ENCODE data around the gene TADA2A. TPM values are rescaled to one million over a fixed set of nuclear protein-coding genes. Genes with fewer than 3 reads are reported as not detected.

The TADA2A gene
- total RNA-seq, 5 donors from 2014 or later (not counting 1 experiment from before 2014, with no cell fraction given) = 14.5 to 27.3 (median 21.9) TPM

DNA sequence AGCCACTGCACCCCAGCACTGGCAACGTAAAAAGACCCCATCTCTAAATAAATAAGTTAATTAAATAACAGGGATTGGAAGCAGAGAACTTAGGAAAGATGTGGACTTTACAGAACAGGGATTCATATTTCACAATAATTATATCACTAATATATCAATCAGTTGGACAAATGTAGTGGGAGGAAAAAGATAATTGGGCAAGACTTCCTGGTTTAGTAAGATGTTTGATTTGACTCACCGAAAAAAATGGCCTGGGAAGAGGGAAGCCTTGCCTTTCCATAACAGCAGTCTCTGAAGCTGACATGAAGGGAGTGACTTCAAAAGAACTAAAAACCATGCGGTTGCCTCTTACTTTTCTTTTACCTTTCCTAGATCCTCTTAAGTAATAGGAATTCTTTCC lies 46.1 kb upstream of the TADA2A start:
- H3K4me3 ChIP-seq (ENCODE audit: control insufficient read depth in 1 of 2, extremely low read depth in 1 of 2, low read length in 1 of 2) = no peak overlapping the region
- Mint-ChIP-seq H3K4me3 (no peak overlapping the region), H3K9me3 (no peaks in the 10 kb centered on the region), H3K36me3 (no peaks in the 10 kb centered on the region), H3K27ac (no peak overlapping the region), H3K27me3 (no peaks in the 10 kb centered on the region), H3K4me1 (peaks cover 18 to 22% (median 20%) of the 10 kb centered on the region in 3 donors)
- CTCF ChIA-PET = interaction anchor here in 1 of 2 donors (1.7 kb wide), 1 partner anchor 13 kb away, joined by 6 read pairs; no protein-coding TSS in a partner anchor
- no CpG with 5 or more reads among the region's 3 CpGs for WGBS (ENCODE audit: insufficient coverage)
- H3K9me3 ChIP-seq = no peaks in the 10 kb centered on the region
- H3K4me1 ChIP-seq (ENCODE audit: control insufficient read depth in 1 of 2, extremely low read depth in 1 of 2, insufficient read depth in 2 of 2, low read length in 2 of 2) = peaks cover 12 to 14% of the 10 kb centered on the region in 2 experiments
- DNase-seq = no peak
- ATAC-seq (replicated peaks in 1 of 4) = no peak
- POLR2A ChIA-PET = interaction anchor here in 1 of 2 donors (0.6 to 0.7 kb wide), 2 partner anchors 9 to 12 kb away, joined by 3 to 6 read pairs; no protein-coding TSS in a partner anchor
- no peaks in the 10 kb centered on the region for H3K27me3 ChIP-seq (replicated peaks in 1 of 2; ENCODE audit: control insufficient read depth in 2 of 2, extremely low read depth in 1 of 2, insufficient read depth in 2 of 2, low read length in 1 of 2)
- H3K27ac ChIP-seq (ENCODE audit: low read length) = no peak overlapping the region
- H3K36me3 ChIP-seq (ENCODE audit: control insufficient read depth in 2 of 2, extremely low read depth in 1 of 2, insufficient read depth in 1 of 2, low read length in 1 of 2) = no peaks in the 10 kb centered on the region

DNA sequence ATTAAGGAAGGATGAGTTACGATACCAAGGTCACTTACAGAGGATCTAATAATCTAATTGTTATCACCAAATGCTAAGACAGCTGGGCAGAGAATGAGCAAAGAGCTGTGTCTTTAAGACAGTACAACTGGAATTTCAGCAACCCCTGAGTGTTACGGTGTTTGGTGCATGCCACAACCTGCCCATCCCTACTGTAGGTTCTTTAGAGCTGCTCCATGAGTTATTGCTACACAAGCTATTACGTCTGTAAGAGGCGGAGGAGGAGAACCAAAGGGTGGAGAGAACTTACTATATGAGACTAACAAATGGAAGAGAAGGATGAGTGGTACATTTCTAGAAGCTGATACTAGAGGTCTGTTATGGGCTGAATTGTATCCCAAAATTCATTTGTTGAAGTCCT lies 45.1 kb upstream of the TADA2A start:
- CTCF ChIA-PET = interaction anchor here (0.5 to 1.7 kb wide), 3 partner anchors 12 to 199 kb away, joined by 3 to 6 read pairs (median 3); no protein-coding TSS in a partner anchor
- no peak overlapping the region for H3K4me3 Mint-ChIP-seq

DNA sequence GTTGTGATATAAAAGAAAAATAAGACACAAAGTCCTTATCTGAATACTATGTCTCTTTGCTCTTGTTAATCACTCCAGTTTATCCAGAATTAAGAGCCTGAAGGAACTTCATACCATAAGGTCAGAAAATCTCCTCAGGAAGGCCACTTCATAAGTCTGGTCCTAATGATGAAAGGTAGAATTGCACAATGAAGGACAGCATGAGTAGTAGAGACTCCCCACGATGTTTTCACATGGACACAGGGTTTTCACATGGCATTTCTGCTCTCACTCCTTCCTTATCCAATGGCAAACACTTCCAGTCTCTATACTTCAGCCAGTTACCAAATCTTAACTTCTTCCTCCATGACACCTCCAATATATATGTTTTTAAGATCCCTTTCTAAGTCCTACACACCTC lies 41.1 kb upstream of the TADA2A start:
- H3K9me3 ChIP-seq = no peaks in the 10 kb centered on the region
- no peak overlapping the region for H3K4me3 Mint-ChIP-seq
- no peak for ATAC-seq (replicated peaks in 1 of 4)
- no peak overlapping the region for H3K4me3 ChIP-seq (ENCODE audit: control insufficient read depth in 1 of 2, extremely low read depth in 1 of 2, low read length in 1 of 2)
- no peaks in the 10 kb centered on the region for H3K36me3 ChIP-seq (ENCODE audit: control insufficient read depth in 2 of 2, extremely low read depth in 1 of 2, insufficient read depth in 1 of 2, low read length in 1 of 2)
- no peaks in the 10 kb centered on the region for H3K4me1 ChIP-seq (ENCODE audit: control insufficient read depth in 1 of 2, extremely low read depth in 1 of 2, insufficient read depth in 2 of 2, low read length in 2 of 2)
- no peak overlapping the region for H3K27ac Mint-ChIP-seq
- no peak for DNase-seq
- ChIA-PET POLR2A (no interaction called here), CTCF (no interaction called here)
- no peaks in the 10 kb centered on the region for H3K27me3 ChIP-seq (replicated peaks in 1 of 2; ENCODE audit: control insufficient read depth in 2 of 2, extremely low read depth in 1 of 2, insufficient read depth in 2 of 2, low read length in 1 of 2)
- H3K9me3 Mint-ChIP-seq = no peaks in the 10 kb centered on the region
- no peak overlapping the region for H3K27ac ChIP-seq (ENCODE audit: low read length)
- no CpG with 5 or more reads among the region's 1 CpG for WGBS (ENCODE audit: insufficient coverage)
- no peaks in the 10 kb centered on the region for H3K27me3 Mint-ChIP-seq
- no peaks in the 10 kb centered on the region for H3K36me3 Mint-ChIP-seq
- no peaks in the 10 kb centered on the region for H3K4me1 Mint-ChIP-seq

More for the DNA sequence above, 45.1 kb upstream of the TADA2A start:
- H3K27ac ChIP-seq (ENCODE audit: low read length) = no peak overlapping the region
- no peaks in the 10 kb centered on the region for H3K36me3 Mint-ChIP-seq
- H3K36me3 ChIP-seq (ENCODE audit: control insufficient read depth in 2 of 2, extremely low read depth in 1 of 2, insufficient read depth in 1 of 2, low read length in 1 of 2) = no peaks in the 10 kb centered on the region
- H3K9me3 ChIP-seq = no peaks in the 10 kb centered on the region
- no peaks in the 10 kb centered on the region for H3K27me3 Mint-ChIP-seq
- H3K27me3 ChIP-seq (replicated peaks in 1 of 2; ENCODE audit: control insufficient read depth in 2 of 2, extremely low read depth in 1 of 2, insufficient read depth in 2 of 2, low read length in 1 of 2) = no peaks in the 10 kb centered on the region
- WGBS (ENCODE audit: insufficient coverage) = no CpG with 5 or more reads among the region's 4 CpGs
- H3K27ac Mint-ChIP-seq = no peak overlapping the region
- no peak for ATAC-seq (replicated peaks in 1 of 4)
- DNase-seq = no peak
- H3K4me3 ChIP-seq (ENCODE audit: control insufficient read depth in 1 of 2, extremely low read depth in 1 of 2, low read length in 1 of 2) = no peak overlapping the region
- peaks cover 18 to 22% (median 20%) of the 10 kb centered on the region in 3 donors for H3K4me1 Mint-ChIP-seq
- H3K4me1 ChIP-seq (ENCODE audit: control insufficient read depth in 1 of 2, extremely low read depth in 1 of 2, insufficient read depth in 2 of 2, low read length in 2 of 2) = peaks cover 12 to 14% of the 10 kb centered on the region in 2 experiments
- no peaks in the 10 kb centered on the region for H3K9me3 Mint-ChIP-seq
- POLR2A ChIA-PET = interaction anchor here (0.6 to 0.7 kb wide), 2 partner anchors 8 to 13 kb away, joined by 6 read pairs; no protein-coding TSS in a partner anchor

DNA sequence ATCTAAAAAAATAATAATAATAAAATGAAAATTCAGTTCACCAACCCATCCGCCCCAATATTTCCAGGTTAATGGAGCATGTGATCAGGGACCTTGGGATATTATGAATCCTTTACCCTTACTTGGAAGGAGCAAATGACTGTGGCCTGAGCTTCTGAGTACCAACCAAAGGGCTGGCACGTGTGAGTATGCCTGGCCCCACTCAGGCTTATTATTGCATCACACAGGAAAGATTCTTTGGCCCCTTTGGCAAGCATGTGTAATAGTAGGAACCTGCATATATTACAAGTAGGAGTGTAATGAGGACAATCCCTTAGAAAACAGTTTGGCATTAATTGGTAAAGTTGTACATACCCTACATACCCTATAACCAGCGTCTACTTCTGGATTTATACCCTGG lies 38.1 kb upstream of the TADA2A start:
- no CpG with 5 or more reads among the region's 3 CpGs for WGBS (ENCODE audit: insufficient coverage)

DNA sequence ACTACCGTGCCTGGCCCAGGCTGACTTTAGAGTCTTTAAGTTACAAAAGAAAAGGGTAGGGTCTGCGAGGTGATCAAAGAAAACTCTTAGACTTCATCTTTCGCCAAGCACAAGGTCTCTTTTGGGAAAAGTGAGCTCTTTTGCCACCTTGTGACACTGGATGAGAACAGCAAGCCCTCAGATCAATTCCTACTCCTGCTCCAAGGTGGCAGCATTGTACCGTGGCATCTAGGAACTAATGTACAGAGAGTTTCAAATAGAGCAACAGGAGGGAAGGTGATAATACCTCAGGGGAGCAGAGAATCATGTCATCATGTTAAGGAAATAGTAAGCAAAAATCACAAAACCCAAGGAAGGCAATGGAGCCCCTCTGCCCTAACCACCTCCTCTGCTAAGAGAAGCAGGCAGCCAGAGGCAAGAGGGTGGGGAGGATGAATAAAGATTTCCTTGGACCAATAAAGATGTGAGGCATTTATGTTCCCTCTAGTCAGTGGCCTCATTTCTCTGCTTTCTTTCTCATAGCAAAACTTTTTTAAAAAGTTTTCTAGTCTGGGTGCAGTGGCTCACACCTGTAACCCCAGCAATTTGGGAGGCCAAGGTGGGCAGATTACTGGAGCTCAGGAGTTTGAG lies 33.0 kb upstream of the TADA2A start:
- H3K27me3 ChIP-seq (replicated peaks in 1 of 2; ENCODE audit: control insufficient read depth in 2 of 2, extremely low read depth in 1 of 2, insufficient read depth in 2 of 2, low read length in 1 of 2) = no peaks in the 10 kb centered on the region
- no peaks in the 10 kb centered on the region for H3K9me3 ChIP-seq
- WGBS (ENCODE audit: insufficient coverage) = 17% methylated on average over 2 of the region's 4 CpGs
- ATAC-seq (replicated peaks in 1 of 4) (peak; percentile 87 to 99 (median 92)), DNase-seq (peak; percentile 14 to 81 (median 50))
- no peaks in the 10 kb centered on the region for H3K36me3 Mint-ChIP-seq
- no peaks in the 10 kb centered on the region for H3K27me3 Mint-ChIP-seq
- no peaks in the 10 kb centered on the region for H3K9me3 Mint-ChIP-seq
- CTCF ChIA-PET = interaction anchor here (0.6 to 1.7 kb wide), 15 partner anchors 12 to 771 kb away, joined by 3 to 14 read pairs (median 3); partner anchors contain the start of gene SYNRG (in 1 of the 2)
- peaks cover 0 to 4% (median 4%) of the 10 kb centered on the region in 3 donors for H3K4me1 Mint-ChIP-seq
- H3K27ac ChIP-seq (ENCODE audit: low read length) = no peak overlapping the region
- H3K4me3 ChIP-seq (ENCODE audit: control insufficient read depth in 1 of 2, extremely low read depth in 1 of 2, low read length in 1 of 2) = no peak overlapping the region
- POLR2A ChIA-PET = interaction anchor here (0.6 to 1.0 kb wide), 2 partner anchors 15 to 89 kb away, joined by 3 to 4 read pairs; no protein-coding TSS in a partner anchor
- peaks cover 0 to 4% of the 10 kb centered on the region in 2 experiments for H3K4me1 ChIP-seq (ENCODE audit: control insufficient read depth in 1 of 2, extremely low read depth in 1 of 2, insufficient read depth in 2 of 2, low read length in 2 of 2)
- no peaks in the 10 kb centered on the region for H3K36me3 ChIP-seq (ENCODE audit: control insufficient read depth in 2 of 2, extremely low read depth in 1 of 2, insufficient read depth in 1 of 2, low read length in 1 of 2)
- no peak overlapping the region for H3K27ac Mint-ChIP-seq
- H3K4me3 Mint-ChIP-seq = no peak overlapping the region

More for the DNA sequence above, 38.1 kb upstream of the TADA2A start:
- Histone ChIP-seq H3K27ac (ENCODE audit: low read length) (no peak overlapping the region), H3K4me1 (ENCODE audit: control insufficient read depth in 1 of 2, extremely low read depth in 1 of 2, insufficient read depth in 2 of 2, low read length in 2 of 2) (peaks cover 0 to 4% of the 10 kb centered on the region in 2 experiments), H3K27me3 (replicated peaks in 1 of 2; ENCODE audit: control insufficient read depth in 2 of 2, extremely low read depth in 1 of 2, insufficient read depth in 2 of 2, low read length in 1 of 2) (no peaks in the 10 kb centered on the region), H3K9me3 (no peaks in the 10 kb centered on the region), H3K36me3 (ENCODE audit: control insufficient read depth in 2 of 2, extremely low read depth in 1 of 2, insufficient read depth in 1 of 2, low read length in 1 of 2) (no peaks in the 10 kb centered on the region), H3K4me3 (ENCODE audit: control insufficient read depth in 1 of 2, extremely low read depth in 1 of 2, low read length in 1 of 2) (no peak overlapping the region)
- no peaks in the 10 kb centered on the region for H3K27me3 Mint-ChIP-seq
- DNase-seq (no peak), ATAC-seq (replicated peaks in 1 of 4) (no peak)
- peaks cover 0 to 4% (median 4%) of the 10 kb centered on the region in 3 donors for H3K4me1 Mint-ChIP-seq
- H3K36me3 Mint-ChIP-seq = no peaks in the 10 kb centered on the region
- POLR2A ChIA-PET = no interaction called here
- CTCF ChIA-PET = no interaction called here
- H3K9me3 Mint-ChIP-seq = no peaks in the 10 kb centered on the region
- H3K4me3 Mint-ChIP-seq = no peak overlapping the region
- no peak overlapping the region for H3K27ac Mint-ChIP-seq

DNA sequence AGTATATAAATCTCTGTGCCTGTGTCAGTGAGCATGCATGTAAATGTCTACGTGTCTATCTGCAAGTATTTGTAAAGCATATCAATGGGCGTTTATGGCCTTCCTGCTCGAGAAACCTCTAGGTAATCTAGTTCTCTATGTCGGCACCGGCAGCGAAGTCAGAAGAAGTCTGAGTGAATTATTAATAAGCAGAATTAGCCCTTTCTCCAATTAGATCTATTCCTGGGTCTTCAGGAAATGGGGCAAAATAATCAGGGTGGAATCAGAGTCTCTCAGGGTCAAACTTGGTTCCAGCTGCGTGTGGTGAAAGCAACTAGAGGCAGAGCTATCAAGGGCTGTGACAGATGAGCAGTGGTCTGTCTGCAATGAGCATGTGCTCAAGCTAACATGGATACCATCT lies 31.0 kb upstream of the TADA2A start, which contains the start of gene C17orf78:
Gene C17orf78 (plus strand): TSS at position 280 of the 400 bp plus-strand sequence. CDS start 108 bp downstream, at position 388.
- H3K4me3 Mint-ChIP-seq = no peak within 1 kb of the TSS
- CTCF ChIA-PET = interaction anchor here in 1 of 2 donors (1.1 kb wide), 1 partner anchor 17 kb away, joined by 4 read pairs; no protein-coding TSS in a partner anchor

More for the DNA sequence above, 31.0 kb upstream of the TADA2A start, which contains the start of gene C17orf78:
- Histone ChIP-seq H3K9me3 (no peaks in the 10 kb centered on the region), H3K4me1 (ENCODE audit: control insufficient read depth in 1 of 2, extremely low read depth in 1 of 2, insufficient read depth in 2 of 2, low read length in 2 of 2) (peaks cover 0 to 4% of the 10 kb centered on the region in 2 experiments), H3K36me3 (ENCODE audit: control insufficient read depth in 2 of 2, extremely low read depth in 1 of 2, insufficient read depth in 1 of 2, low read length in 1 of 2) (no peaks in the 10 kb centered on the region), H3K27me3 (replicated peaks in 1 of 2; ENCODE audit: control insufficient read depth in 2 of 2, extremely low read depth in 1 of 2, insufficient read depth in 2 of 2, low read length in 1 of 2) (no peaks in the 10 kb centered on the region), H3K27ac (ENCODE audit: low read length) (no peak within 1 kb of the TSS), H3K4me3 (ENCODE audit: control insufficient read depth in 1 of 2, extremely low read depth in 1 of 2, low read length in 1 of 2) (no peak within 1 kb of the TSS)
- H3K27me3 Mint-ChIP-seq = no peaks in the 10 kb centered on the region
- H3K36me3 Mint-ChIP-seq = no peaks in the 10 kb centered on the region
- no peaks in the 10 kb centered on the region for H3K9me3 Mint-ChIP-seq
- no peak within 1 kb of the TSS for H3K27ac Mint-ChIP-seq
- peaks cover 0 to 4% (median 4%) of the 10 kb centered on the region in 3 donors for H3K4me1 Mint-ChIP-seq
- WGBS (ENCODE audit: insufficient coverage) = 100% methylated on average over 1 of the region's 7 CpGs
- no peak for DNase-seq
- POLR2A ChIA-PET = no interaction called here
- no peak for ATAC-seq (replicated peaks in 1 of 4)

Measured in T-cell (primary cell).